Large intestine (tissue), 3 donors: ENCODE data around the gene POMGNT1. TPM values are rescaled to one million over a fixed set of nuclear protein-coding genes. Genes with fewer than 3 reads are reported as not detected.

Experiments used
- DNase-seq, 2 donors: peaks; one replicate each; pipeline versions ENCODE4 v3.0.0 to v3.0.0-alpha.2; 2013
- H3K27ac ChIP-seq: one replicate; pipeline ENCODE4 v1.5.1; 2013; ENCODE audit warnings: low read length
- H3K27me3 ChIP-seq: 2 replicates; pipeline ENCODE4 v1.6.1; 2013; ENCODE audit warnings: low read length; ENCODE audit not compliant: control insufficient read depth, insufficient read depth
- H3K36me3 ChIP-seq: 2 replicates; pipeline ENCODE4 v1.6.1; 2013; ENCODE audit warnings: low read length; ENCODE audit not compliant: control insufficient read depth, insufficient read depth
- H3K4me1 ChIP-seq: one replicate; pipeline ENCODE4 v1.6.1; 2013; ENCODE audit warnings: low read length; ENCODE audit not compliant: control insufficient read depth, insufficient read depth
- H3K4me3 ChIP-seq: one replicate; pipeline ENCODE4 v1.5.1; 2013; ENCODE audit warnings: low read length
- H3K9me3 ChIP-seq: one replicate; pipeline ENCODE4 v1.6.1; 2013; ENCODE audit warnings: mild to moderate bottlenecking, low read depth, low read length, moderate library complexity; ENCODE audit not compliant: control insufficient read depth
- WGBS: methylation state at CpG from one replicate; pipeline ENCODE4 v1.1.5; 2013; ENCODE audit warnings: low lambda C conversion rate; ENCODE audit not compliant: insufficient coverage; 5-methylcytosine and 5-hydroxymethylcytosine counted together
- polyA plus RNA-seq: library from polyadenylated mRNA; unstranded; fragments of 120-200 nt; gene quantifications from one replicate; pipeline ENCODE4 v1.2.1, GENCODE V29; 2013

The POMGNT1 gene
- polyA plus RNA-seq, 1 donor: 56.4 TPM

GRCh38 chr1:46193984-46194570 is 4.2 kb downstream of the POMGNT1 start:
- Histone ChIP-seq H3K4me3 (no peak overlapping the region), H3K9me3 (no peaks in the 10 kb centered on the region), H3K27ac (no peak overlapping the region), H3K36me3 (peaks cover 62% of the 10 kb centered on the region), H3K27me3 (no peaks in the 10 kb centered on the region), H3K4me1 (peaks cover 12% of the 10 kb centered on the region)
- DNase-seq: no peak
- WGBS: no CpG with 5 or more reads among the region's 9 CpGs

- Histone ChIP-seq H3K27ac (no peak overlapping the region), H3K4me3 (no peak overlapping the region), H3K36me3 (peaks cover 67% of the 10 kb centered on the region), H3K27me3 (no peaks in the 10 kb centered on the region), H3K9me3 (no peaks in the 10 kb centered on the region), H3K4me1 (peaks cover 20% of the 10 kb centered on the region)
- DNase-seq: no peak
- WGBS: no CpG with 5 or more reads among the region's 7 CpGs
Observed at GRCh38 chr1:46193285-46193684, 4.9 kb downstream of the POMGNT1 start.

DNA sequence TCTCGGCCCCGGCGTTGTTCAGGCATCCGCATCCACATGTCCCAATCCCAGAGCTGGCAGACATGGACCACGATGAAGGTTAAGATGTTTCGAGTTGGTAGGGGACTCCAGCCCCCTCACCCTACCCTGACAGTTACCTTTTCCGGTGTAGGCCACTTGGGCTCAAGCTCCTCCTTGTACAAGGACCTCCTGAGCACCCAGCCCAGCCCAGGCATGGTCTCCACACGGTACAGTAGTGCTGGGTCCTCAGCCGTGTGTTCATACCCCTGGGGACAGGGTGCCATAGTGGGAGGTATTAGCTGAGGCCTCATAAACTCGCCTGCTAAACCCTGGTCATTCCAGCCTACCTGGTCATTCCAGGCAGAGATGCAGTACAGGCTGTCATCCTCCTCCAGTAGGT is 6.1 kb downstream of the POMGNT1 start:
- Histone ChIP-seq H3K9me3 (no peaks in the 10 kb centered on the region), H3K27me3 (no peaks in the 10 kb centered on the region), H3K27ac (no peak overlapping the region), H3K4me3 (no peak overlapping the region), H3K36me3 (peaks cover 71% of the 10 kb centered on the region), H3K4me1 (peaks cover 24% of the 10 kb centered on the region)
- WGBS: no CpG with 5 or more reads among the region's 10 CpGs
- DNase-seq: no peak

DNA sequence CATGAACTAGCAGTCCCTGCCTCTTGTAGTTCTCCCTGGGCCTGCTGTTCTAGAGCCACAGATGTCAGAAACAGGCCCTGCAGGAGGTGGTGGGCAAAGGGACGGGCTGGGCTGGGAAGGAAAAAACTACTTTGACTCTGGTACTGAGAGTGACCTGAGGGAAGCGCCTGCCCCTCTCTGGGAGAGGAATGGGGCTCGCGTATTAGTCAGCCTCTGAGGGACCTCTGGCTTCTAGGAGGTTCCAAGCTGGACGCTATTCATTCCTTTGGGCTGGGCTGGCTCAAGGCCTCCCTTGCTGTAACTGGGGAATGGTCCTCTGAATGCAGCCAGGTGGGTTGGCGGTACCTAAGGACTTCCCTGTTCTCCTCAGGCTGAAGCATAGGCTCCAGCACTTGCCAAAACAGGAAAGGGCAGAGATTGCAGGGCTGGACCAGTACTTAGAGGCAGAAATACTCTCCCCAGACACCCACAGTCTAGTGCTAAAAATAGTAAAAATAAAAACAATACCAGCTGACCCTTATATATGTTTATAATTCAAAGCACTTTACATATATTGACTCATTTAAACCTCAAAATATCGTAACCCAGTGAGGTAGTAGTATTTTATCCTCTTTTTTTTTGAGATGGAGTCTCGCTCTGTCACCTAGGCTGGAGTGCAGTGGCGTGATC is 7.1 kb downstream of the POMGNT1 start:
- no peak overlapping the region for H3K27ac ChIP-seq
- H3K36me3 ChIP-seq: peaks cover 69% of the 10 kb centered on the region
- no peaks in the 10 kb centered on the region for H3K9me3 ChIP-seq
- DNase-seq: no peak
- H3K27me3 ChIP-seq: no peaks in the 10 kb centered on the region
- H3K4me3 ChIP-seq: no peak overlapping the region
- peaks cover 27% of the 10 kb centered on the region for H3K4me1 ChIP-seq
- WGBS: 100% methylated on average over 1 of the region's 9 CpGs

GRCh38 chr1:46190539-46190938 is 7.7 kb downstream of the POMGNT1 start:
- Histone ChIP-seq H3K27me3 (no peaks in the 10 kb centered on the region), H3K4me3 (no peak overlapping the region), H3K36me3 (peaks cover 64% of the 10 kb centered on the region), H3K27ac (no peak overlapping the region), H3K4me1 (peaks cover 33% of the 10 kb centered on the region), H3K9me3 (no peaks in the 10 kb centered on the region)
- no CpG with 5 or more reads among the region's 3 CpGs for WGBS
- DNase-seq: no peak

DNA sequence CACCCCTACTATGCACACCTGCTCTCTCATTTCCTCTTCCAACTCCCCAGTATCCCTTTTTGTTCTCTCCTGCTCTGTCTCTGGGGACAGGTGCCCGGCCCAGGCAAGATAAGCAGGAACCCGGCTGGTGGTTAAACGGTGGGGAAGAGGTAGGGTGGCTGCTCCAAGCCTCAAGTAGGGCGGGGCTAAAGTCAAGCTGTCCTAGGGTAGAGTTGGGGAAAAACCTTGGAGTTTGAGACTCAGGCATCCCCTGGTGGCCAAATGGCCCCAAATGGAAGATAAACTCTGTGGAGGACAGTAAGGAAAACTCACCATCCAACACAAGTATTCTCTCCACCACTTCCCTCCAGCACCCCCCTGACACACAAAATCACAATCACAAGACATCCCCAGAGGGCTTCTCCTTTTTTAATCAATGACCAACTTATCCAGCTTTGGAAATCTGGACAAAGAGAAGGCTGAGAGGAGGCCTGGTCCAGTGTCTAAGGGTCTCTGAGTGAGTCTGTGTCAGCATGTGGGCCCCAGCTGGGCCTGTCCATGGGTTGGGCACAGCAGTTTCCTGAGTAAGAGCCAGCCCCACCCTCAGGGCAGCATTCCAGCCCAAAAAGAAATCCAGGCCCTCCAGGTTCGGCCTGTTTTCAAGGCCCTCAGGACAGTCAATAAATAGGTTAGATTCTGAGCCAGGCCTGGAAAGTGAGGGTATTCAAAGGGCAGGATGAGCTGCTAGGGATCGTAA is 9.8 kb downstream of the POMGNT1 start:
- Histone ChIP-seq H3K27ac (peak overlapping the region; percentile 60), H3K9me3 (no peaks in the 10 kb centered on the region), H3K4me1 (peaks cover 50% of the 10 kb centered on the region), H3K36me3 (peaks cover 56% of the 10 kb centered on the region), H3K4me3 (no peak overlapping the region), H3K27me3 (no peaks in the 10 kb centered on the region)
- WGBS: no CpG with 5 or more reads among the region's 6 CpGs
- peak in 1 of 2 donors; percentile 50 for DNase-seq

GRCh38 chr1:46187106-46187869 is 10.9 kb downstream of the POMGNT1 start:
- Histone ChIP-seq H3K9me3 (no peaks in the 10 kb centered on the region), H3K27ac (peak overlapping the region; percentile 60), H3K4me1 (peaks cover 58% of the 10 kb centered on the region)

DNA sequence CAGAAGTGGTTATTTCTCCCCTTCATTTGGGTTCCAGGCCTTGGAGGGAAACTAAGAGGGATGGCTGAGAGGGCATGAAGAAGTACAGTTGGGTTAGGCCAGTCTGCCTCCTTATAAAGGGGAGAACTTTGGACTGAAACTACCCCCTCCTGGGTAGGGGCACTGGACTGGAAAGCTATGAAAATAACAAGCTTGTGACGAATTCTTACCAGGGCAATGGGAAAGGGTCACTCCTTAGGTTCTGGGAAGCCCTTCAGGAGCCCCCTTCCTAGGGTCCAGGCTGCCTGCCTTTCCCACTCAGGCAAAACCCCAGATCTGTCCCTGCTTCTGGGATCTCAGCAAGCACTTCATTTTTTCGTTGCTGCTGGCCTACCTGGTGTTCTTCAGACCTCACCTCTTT is 12.2 kb downstream of the POMGNT1 start:
- H3K9me3 ChIP-seq: no peaks in the 10 kb centered on the region
- WGBS: no CpG with 5 or more reads among the region's 2 CpGs
- no peak overlapping the region for H3K27ac ChIP-seq
- no peak overlapping the region for H3K4me3 ChIP-seq
- H3K36me3 ChIP-seq: peaks cover 36% of the 10 kb centered on the region
- no peak for DNase-seq
- H3K4me1 ChIP-seq: peaks cover 68% of the 10 kb centered on the region
- no peaks in the 10 kb centered on the region for H3K27me3 ChIP-seq

More at GRCh38 chr1:46187106-46187869, 10.9 kb downstream of the POMGNT1 start:
- peaks cover 44% of the 10 kb centered on the region for H3K36me3 ChIP-seq
- H3K27me3 ChIP-seq: no peaks in the 10 kb centered on the region
- H3K4me3 ChIP-seq: no peak overlapping the region
- WGBS: no CpG with 5 or more reads among the region's 8 CpGs
- DNase-seq: peak in 1 of 2 donors; percentile 76

DNA sequence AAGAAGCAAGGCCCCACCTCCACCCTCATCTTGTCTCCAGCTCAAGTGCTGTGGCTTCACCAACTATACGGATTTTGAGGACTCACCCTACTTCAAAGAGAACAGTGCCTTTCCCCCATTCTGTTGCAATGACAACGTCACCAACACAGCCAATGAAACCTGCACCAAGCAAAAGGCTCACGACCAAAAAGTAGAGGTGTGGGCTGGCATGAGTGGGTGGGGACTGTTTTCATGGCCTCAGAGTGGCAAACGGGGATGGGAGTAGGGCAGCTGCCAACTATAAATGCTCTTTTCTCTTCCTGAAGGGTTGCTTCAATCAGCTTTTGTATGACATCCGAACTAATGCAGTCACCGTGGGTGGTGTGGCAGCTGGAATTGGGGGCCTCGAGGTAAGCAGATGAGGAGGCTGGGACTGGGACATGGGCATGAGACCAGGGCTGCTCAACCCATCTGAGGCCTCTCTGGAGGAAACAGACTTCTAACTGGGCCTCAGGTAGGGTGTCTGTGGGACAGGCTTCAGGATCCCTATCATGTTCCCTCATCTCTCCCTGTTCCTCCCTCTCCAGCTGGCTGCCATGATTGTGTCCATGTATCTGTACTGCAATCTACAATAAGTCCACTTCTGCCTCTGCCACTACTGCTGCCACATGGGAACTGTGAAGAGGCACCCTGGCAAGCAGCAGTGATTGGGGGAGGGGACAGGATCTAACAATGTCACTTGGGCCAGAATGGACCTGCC is 13.1 kb downstream of the POMGNT1 start:
- no CpG with 5 or more reads among the region's 7 CpGs for WGBS
- no peak overlapping the region for H3K4me3 ChIP-seq
- H3K36me3 ChIP-seq: peaks cover 26% of the 10 kb centered on the region

More for the DNA sequence above, 13.1 kb downstream of the POMGNT1 start:
- H3K4me1 ChIP-seq: peaks cover 78% of the 10 kb centered on the region
- H3K27ac ChIP-seq: no peak overlapping the region
- no peaks in the 10 kb centered on the region for H3K27me3 ChIP-seq
- H3K9me3 ChIP-seq: no peaks in the 10 kb centered on the region
- no peak for DNase-seq
